ENCODE data around the gene PDZRN3.

PDZRN3 gene

DNA sequence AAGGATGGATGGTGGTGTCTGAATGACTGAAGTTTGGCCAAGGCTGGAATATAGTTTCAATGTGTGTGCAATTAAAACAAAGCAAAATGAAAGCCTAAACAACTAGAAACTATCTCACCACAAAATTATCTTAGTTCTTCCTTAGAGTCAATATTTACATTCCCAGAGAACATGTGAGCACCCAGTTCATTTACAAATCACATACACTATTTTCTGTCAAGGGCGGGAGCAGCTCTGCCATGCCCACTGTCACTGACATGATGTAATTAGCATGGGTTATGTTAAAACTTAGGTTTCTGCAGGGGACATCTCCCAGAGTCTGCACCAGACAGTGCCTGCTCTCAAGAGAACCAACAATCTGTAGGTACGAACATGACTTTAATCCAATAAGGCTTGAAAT lies 65.0 kb downstream of the PDZRN3 start:
- in situ Hi-C loops (cut with MboI; ENCODE audit: low sequenced_read_pairs): no loop called here

DNA sequence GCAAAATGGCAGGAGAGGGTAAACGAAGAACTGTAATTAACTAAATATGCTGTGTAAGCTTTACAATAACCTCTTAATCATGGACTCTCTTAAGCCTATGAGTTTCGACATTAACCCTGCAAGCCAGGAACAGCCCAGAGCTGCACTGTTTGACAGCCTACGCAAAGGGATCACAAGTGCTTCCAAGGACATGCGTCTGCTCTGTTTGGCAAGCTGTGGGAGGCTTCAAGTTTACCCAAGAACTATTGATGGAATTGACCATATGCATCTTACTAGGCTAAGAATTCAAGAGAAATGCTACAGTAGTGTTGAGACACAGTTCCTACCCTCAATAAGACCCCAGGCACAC lies 66.0 kb downstream of the PDZRN3 start:
- in situ Hi-C loops (cut with MboI; ENCODE audit: low sequenced_read_pairs): no loop called here

DNA sequence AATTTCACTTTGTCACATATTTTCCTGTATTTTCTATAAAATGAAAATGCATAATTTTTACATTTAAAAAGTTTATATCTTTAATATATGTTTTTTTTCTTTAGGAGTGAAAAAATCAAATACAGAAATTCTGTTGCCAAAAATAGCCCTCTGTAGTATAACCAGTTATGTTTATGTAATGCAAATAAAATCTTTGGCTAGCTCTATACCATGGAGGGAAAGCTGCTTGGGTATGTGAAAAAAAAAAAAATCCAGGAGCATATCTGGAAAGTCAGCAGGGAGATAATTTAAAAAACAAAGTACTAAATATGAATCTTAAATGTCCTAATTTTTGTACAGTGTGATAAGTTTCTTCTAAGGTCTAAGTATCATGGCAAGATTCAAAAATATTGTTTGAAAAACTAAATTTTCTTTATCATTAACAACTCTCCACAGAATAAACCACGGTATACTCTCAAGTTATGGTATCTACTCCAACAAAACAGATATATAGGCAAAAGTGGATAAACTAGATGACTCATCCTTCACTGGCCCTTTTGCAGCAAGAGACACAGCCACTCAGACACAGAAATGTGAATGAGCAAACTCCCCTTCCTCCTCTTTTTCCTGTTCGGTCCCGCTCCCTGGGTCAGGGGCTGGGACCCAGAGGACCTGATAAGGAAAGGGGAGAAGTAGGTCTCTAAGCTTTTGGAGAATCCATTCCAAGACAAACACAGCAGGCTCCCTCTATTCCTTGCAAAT lies 66.6 kb downstream of the PDZRN3 start:
- in situ Hi-C loops (cut with MboI; ENCODE audit: low sequenced_read_pairs): no loop called here

DNA sequence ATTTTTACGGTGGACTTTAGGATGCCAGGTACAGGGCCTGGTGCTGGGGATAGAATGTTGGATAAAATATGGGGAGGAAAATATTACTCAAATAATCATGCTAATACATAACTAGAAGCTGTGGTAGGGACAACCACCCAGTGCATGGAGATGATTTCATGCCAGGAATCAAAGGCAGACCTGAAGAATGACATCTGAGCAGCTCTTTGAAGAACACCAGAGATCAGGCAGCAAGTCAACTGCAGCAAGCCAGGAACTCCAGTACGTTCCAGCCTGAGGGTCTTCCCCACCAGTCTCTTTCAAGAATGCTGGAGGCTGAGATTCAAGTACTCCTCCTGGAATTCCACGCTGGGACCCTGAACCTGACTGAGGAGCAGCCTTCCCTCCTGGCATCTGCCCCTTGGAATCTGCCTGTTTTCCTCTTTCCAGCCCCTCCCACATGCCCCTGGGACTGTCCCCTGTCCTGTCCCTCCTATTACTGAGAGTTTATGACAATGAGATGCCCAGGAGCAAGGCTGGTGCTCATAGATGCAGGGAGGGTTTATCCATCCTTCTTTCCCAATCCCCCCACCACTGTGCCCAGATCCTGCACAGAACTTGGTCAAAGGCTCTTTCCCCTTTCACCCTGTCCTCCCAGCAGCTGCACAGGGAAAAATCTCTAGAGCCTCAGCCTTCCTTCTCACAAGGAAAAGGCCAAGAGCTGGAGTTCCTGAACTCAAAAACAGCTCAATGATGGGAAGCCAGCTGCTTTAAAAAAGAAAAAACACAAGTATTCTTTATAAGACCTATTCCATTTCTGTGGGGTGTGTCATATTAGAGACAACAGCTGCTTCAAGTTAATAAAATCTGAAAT lies 68.0 kb downstream of the PDZRN3 start:
- in situ Hi-C loops (cut with MboI; ENCODE audit: low sequenced_read_pairs): no loop called here

DNA sequence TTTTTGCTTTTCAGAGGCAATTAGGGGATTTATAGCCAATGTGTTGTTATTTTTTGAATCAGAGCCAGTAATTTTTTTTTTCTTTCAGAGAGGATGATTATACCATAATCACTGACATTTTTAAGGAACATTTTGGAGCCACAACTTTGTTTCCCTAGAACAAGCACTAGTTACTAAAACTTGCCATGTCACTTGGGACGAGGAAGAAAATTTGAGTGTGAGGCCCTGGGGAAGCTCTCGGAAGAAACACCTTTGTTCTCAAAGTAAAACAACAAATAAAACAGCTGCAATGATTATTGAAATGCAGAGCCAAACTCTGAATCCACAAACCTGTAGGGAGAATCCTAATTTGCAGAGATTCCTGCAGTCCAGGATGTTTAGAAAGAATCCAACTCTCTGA lies 69.7 kb downstream of the PDZRN3 start:
- in situ Hi-C loops (cut with MboI; ENCODE audit: low sequenced_read_pairs): no loop called here

DNA sequence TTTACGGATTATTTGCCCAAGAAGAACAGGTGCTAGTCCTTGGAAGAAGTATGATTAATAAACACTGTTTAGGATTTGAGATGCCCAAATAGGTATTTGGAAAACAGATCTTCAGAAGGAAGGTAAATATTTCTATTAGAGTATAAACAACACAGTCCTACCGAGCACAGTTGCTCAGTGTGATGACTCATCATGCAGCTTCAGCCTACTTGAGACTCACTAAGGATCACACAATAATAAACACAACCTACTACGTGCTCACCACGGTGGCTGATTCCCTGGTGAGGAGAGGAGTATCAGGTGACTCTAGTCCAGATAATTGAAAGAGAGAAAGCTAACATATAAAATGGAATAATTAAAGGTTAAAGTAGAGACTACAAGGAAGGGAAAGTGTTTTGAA lies 72.0 kb downstream of the PDZRN3 start:
- in situ Hi-C loops (cut with MboI; ENCODE audit: low sequenced_read_pairs): no loop called here

DNA sequence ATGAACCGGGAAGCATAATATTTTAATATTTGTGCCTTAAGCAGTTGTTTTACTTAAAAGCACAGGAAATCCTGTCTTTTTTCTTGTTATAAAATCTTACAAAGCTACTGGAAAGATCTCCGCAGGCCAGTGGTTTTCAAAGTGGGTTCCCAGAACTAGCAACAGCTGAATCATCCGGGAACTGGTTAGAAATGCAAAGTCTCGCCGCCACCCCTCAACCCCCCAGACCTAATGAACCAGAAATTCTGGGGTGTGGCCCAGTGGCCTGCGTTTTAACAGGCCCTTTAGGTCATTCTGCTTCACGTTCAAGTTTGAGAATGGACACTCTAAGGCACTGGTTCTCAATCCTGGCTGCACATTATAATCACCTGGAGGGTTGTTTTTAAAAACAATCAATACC lies 74.7 kb downstream of the PDZRN3 start:
- in situ Hi-C loops (cut with MboI; ENCODE audit: low sequenced_read_pairs): no loop called here

DNA sequence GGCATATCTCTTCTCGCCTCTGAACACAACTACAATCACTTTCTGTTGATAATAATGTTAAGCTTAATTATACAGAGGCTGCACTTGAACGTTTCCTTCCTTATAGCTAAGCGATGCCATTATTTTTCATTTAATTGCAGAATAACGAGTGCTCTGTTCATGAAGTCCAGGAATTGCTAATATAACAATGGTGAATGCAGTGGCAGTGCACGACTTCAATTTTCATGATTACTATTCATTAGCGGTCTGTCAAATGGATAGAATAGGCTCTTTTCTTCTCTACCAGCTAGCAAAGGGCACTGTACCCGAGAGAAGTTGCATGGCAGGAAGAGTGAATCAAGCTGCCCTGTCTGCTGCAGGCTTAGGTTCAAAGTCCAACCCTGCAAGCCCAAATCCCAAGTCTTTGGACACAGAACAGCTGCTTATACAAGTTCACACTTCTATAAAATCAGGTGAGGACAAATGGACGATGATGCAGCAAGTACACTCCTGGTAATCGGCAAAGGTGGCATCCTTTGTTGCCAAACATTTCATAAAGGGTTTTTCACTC lies 75.6 kb downstream of the PDZRN3 start:
- in situ Hi-C loops (cut with MboI; ENCODE audit: low sequenced_read_pairs): no loop called here

DNA sequence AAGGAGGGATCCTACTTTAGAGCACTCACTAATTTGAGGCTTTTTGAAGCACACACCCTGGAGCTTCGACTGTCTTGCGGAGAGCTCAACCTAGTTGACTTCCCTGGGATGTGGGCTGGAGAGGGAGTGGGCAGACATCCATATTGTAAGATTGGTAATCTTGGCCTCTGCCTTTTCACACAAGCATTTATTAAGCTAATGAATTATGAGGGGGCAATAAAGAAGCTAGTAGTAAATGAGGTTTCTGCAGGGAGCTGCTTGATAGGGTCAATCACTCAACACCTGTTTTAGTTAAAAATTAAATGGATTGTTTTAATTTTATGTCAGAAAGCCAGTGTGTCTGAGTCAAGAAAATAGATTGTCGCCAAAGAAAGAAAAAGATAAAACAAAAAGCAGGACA lies 76.3 kb downstream of the PDZRN3 start:
- in situ Hi-C loops (cut with MboI; ENCODE audit: low sequenced_read_pairs): no loop called here

DNA sequence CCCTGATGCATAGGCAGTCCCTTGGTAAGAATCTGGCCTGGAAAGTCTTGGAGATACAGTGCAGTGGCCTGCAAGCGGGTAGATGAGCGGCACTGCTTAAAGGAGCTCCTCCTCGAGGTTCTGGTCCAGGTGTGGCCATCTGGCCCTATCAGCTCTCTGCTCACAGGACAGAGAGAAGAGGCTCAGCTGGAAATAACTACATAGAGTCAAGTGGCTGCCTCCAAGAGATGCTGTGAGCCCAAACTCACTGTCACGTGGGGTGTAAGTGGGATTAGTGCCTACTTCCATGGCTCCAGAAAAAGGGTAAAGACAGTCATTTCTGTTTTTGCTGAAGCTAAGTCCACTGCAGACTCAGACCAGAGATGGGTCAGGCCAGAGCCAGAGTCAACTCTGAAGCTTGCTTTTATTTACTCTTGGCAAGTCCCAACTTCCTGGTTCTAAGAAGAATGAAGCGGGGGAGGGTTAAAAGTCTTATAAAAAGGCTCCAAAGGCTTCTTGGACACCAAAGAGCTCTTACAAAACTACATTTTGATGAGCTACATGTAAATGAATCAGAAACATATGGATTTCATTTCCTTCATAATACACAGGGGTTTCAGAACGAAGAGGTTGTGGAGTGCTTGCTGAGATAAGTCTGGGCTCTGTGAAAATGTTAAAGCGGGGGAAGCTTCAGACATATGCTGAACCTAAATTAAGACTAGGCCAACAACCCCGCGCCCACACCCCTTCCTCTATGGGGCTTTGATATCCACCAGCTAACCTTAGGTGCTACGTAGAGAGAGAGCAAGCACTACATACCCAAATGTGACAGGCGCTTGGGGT lies 77.1 kb downstream of the PDZRN3 start:
- in situ Hi-C loops (cut with MboI; ENCODE audit: low sequenced_read_pairs): no loop called here

DNA sequence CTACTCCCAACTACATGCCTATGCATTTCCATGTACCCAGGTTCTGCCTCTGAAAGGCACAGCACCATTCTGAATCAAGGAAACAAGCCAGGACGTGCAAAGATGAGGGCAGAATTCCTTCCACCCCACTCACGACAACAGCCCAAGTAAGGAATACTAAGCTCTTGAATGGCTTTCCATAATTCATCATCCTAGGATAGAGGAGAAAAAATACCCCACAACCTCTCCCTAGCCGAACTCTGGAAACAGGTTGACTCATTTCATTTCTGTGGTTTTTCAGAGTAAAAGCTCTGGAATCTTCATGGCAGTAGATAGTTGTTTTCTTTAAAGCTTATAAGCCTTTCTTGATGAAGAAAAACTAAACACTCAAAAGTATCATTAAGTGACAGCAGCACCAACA lies 77.8 kb downstream of the PDZRN3 start:
- in situ Hi-C loops (cut with MboI; ENCODE audit: low sequenced_read_pairs): no loop called here

DNA sequence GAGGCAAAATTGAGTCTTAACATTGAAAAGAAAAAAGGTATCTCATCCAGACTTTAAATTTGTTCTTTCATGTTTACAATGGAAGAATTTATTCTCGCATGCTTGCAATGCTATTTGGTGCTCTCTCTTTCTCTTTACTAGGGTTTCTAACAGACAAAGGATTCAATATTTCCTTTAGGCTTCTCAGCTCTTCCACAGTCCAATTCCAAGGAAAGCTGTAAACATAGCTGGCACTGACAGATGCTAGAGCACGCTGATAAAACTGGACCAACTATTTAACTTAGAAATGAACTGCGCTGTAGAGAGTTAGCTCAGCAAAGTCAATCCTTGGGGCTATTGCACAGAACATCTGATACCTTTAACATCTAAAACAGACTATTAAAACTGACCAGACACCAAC lies 81.3 kb downstream of the PDZRN3 start:
- in situ Hi-C loops (cut with MboI; ENCODE audit: low sequenced_read_pairs): no loop called here

DNA sequence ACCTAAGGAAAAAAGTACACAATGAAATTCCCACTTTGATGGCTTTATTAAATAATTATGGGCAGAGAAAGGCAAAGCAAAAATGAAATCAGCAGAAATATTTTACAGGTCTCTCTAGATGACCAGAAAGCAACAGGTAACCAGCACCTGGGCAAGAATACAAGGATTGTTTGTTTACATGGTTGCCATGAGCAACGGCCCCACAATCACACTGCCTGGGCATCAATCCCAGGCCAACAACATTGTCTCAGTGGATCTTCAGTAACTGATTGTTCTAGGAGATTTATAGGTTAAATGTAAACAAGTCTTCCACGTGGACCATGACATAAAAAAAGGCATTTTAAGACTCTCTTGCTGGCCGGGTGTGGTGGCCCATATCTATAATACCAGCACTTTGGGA lies 82.6 kb downstream of the PDZRN3 start:
- in situ Hi-C loops (cut with MboI; ENCODE audit: low sequenced_read_pairs): no loop called here

DNA sequence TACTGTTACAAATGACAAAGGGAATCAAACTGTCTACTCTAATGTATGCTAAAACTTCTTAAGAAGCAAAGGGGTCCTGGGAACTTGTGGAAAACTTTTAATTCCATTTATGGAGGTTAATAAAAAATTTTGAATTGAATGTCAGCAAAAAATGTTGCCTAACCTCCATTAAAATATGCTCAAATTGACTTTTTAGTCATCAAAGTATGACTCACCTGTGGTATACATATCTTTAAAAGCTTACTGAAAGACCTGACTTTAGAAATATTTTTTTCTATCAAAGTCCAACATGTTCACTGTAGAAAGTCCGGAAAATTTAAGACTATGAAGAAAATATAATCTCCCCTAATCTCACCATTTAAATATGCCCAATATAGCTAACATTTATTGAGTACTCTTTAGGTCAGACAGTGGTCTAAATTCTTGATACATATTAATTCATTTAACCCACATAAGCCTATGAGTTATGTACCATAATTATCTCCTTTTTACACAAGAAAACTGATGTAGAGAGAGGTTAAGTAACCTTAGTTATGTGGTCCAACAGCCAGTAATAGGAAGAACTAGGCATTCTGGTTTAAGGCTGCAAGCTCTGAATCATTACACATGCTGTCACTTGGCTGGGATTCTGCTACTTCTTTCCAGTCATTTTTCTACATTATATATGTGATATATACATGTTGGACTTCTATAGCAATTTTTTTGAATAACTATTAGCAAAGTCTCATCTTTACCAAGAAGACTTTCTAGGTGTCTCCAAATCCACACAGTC lies 83.6 kb downstream of the PDZRN3 start:
- in situ Hi-C loops (cut with MboI; ENCODE audit: low sequenced_read_pairs): no loop called here

DNA sequence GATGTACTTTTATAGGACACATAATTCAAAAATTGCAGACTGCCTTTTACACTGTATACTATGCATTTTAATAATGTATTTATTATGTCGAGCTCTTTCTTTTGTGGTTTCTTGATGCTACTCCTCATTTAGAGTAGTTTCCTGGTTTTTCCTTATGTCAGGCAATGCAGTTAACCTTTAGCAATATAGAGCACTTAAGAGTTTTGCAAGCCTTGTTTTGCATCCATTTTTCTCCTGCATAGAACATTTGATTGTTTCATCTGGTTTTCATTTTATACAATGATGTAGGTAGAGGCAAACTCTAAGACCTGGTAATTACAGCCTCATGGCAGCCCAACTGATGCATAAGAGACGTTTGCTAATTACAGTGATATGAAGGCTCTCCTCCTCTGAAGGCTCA lies 86.3 kb downstream of the PDZRN3 start:
- in situ Hi-C loops (cut with MboI; ENCODE audit: low sequenced_read_pairs): no loop called here

DNA sequence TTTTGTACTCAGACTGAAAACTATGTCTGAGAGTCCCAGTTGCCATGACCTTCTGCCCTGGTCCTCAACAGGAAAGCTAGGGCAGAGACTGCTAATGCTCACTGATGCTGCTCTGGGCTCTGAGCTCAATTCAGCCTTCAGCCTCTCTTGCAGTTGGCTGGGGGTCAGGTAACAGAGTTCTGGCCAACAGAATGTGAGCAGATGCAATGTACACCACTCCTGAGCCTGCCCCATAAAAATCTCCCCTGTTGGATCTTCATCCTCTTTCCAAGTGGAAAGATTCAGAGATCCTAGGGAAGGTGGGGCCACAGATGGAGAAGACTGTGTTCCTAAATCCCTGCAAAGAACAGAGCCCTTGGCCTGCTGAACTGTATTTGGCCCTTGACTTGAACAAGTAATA lies 87.8 kb downstream of the PDZRN3 start:
- in situ Hi-C loops (cut with MboI; ENCODE audit: low sequenced_read_pairs): no loop called here

DNA sequence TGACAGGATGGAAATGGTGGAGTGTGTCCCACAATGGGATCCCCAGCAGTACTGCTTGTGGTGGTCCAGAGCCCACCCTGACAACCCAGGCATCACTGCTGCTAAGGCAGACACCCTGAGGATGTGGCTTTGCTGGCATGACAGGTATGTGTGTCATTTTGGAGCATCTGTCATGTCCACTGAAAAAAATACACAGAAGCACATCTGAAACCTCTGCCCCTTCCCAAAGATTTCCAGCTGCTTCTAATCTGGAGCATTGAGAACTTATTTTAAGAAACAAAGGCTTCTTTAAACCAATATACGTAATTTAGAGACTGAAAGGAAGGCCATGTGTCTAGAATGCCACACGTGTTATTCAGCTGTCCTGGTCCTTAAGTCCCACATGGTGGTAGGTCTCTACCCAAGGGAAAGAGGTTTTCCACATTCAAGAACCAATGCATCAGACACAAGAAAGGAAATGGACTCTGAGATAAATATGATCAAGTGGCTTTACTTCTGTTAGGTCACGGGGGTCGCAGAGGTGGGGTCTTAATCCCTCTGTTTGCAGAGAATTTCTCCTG lies 88.3 kb downstream of the PDZRN3 start:
- in situ Hi-C loops (cut with MboI; ENCODE audit: low sequenced_read_pairs): no loop called here

DNA sequence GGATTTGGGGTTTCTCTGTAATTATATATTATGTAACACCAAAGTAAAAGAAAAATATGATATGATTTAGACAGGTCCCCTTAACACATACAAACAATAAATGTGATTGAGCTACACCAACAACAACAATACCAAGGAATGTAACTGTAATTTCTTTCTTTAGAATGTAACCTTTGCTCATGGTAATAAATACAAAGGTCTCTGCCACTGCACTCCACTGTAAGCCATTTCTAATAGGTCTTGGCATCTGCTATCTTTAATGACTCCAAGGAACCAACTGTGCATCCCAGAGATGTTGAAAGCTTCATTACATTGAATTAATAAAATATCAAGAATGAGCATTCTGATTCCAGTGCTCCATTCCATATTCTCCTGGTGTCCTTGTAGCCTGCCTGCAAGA lies 88.8 kb downstream of the PDZRN3 start:
- in situ Hi-C loops (cut with MboI; ENCODE audit: low sequenced_read_pairs): no loop called here

DNA sequence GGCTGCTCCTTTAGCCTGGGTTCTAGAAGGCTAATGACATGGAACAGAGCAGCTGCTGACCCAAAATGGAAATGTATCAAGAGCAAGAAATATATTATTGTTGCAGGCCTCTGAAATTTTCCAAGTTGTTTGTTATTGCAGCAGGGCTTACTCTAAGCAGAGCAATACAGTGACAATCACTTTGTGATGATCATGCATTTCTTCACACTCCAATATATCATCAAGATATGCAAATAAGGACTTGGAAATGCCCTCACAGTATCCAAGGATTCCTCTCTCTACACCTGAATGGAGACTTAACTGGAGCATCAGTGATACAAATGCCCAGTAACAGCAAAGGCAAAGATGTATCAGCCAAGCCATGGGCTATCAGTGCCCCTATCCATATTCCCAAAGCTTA lies 89.6 kb downstream of the PDZRN3 start:
- in situ Hi-C loops (cut with MboI; ENCODE audit: low sequenced_read_pairs): no loop called here

DNA sequence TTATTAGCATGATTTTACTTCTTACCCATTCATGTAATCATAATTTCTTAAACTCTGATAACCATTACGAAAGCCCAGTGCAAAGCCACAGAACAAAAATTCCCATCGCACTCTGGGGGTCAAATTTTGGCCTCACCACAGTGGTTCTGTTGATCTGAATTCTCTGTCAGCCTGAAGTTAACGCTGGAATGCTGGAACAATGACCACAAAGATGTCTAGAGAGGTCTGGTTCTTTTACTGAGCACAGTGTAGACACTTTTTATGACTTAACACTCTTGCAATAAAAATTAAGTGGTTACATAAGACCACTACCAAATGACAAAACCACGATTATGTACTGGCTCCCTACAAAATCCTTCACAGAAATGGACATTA lies 94.7 kb downstream of the PDZRN3 start:
- in situ Hi-C loops (cut with MboI; ENCODE audit: low sequenced_read_pairs): no loop called here
